Omental fat pad (tissue), 4 donors: ENCODE data around the gene AGBL1. TPM values are rescaled to one million over a fixed set of nuclear protein-coding genes. Genes with fewer than 3 reads are reported as not detected.
"Not testable (repeated sequence)": the region's sequence is repeated elsewhere in the genome, so short reads cannot be mapped to it uniquely, and the experiment has no call there.

ENCODE experiments used
- ATAC-seq: fragments of 150-250 bp; one replicate; pipeline ENCODE4 v1.9.1; 2016; ENCODE audit warnings: mild to moderate bottlenecking, moderate library complexity; ENCODE audit not compliant: low FRiP score
- DNase-seq: peaks from one replicate; pipeline ENCODE4 v3.0.0-alpha.2; 2019; ENCODE audit warnings: low spot score
- small RNA-seq: library from RNA; depleted of rRNA; stranded (forward); fragments of <200 nt; gene quantifications from one replicate; pipeline ENCODE3, GENCODE V24; 2016
- total RNA-seq, 4 donors: library from RNA; depleted of rRNA; stranded (reverse); fragments of >200 nt; gene quantifications; one replicate each; pipeline ENCODE4 v1.1.0, GENCODE V29; 2016
- TF ChIP-seq, protein P1 (sequence below), 3 donors: fragments of 450-650 bp; IDR thresholded peaks; one replicate each; pipeline ENCODE4 v1.5.1; 2016 to 2017; ENCODE audit warnings: antibody characterized with exemption in 3 of 3, mild to moderate bottlenecking in 3 of 3, moderate library complexity in 2 of 3

AGBL1 gene
- total RNA-seq, 4 donors from 2014 or later = not detected

DNA sequence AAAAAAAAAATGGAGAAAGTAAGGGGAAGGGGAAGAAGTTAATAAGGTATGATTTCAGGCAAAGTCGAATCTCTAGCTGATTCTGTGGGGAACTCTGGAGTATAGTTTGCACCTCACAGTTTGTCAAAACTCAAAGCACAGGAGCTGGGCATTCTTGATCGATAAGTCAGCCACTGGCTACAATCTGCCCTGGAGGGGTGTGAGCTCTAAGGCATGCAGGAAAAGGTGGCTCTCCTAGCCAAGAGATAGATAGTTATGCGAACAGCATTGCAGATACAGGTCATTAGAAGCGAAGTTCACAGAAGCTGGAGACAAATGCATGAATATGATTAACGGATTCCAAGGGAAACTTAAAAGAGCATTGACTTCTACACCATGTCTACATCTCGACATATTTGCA is 952.6 kb downstream of the AGBL1 start:
- ATAC-seq = no peak
- no peak for DNase-seq
- TF ChIP-seq, protein P1, sequence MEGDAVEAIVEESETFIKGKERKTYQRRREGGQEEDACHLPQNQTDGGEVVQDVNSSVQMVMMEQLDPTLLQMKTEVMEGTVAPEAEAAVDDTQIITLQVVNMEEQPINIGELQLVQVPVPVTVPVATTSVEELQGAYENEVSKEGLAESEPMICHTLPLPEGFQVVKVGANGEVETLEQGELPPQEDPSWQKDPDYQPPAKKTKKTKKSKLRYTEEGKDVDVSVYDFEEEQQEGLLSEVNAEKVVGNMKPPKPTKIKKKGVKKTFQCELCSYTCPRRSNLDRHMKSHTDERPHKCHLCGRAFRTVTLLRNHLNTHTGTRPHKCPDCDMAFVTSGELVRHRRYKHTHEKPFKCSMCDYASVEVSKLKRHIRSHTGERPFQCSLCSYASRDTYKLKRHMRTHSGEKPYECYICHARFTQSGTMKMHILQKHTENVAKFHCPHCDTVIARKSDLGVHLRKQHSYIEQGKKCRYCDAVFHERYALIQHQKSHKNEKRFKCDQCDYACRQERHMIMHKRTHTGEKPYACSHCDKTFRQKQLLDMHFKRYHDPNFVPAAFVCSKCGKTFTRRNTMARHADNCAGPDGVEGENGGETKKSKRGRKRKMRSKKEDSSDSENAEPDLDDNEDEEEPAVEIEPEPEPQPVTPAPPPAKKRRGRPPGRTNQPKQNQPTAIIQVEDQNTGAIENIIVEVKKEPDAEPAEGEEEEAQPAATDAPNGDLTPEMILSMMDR (IDR thresholded peaks at IDR 0.05) = no peak

DNA sequence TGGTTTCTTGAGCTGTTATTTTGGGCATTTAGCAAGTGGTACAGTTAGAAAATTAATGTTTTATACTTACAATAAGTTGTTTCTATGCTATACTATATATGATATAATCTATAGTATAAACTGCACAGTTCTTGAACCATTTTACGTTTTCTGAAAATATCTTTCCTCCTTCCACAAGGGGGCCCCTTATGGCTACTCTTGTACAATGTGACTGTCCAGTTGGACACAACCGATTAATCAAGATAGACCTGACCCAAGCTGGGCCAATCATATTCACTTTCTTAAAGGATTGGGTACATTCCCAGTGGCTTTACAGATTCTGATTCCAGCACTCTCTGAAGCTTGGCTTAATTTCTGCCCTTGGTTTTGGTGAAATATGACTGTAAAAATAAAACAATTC is 953.4 kb downstream of the AGBL1 start:
- ATAC-seq (no peak), DNase-seq (no peak)
- TF ChIP-seq, protein P1 (IDR thresholded peaks at IDR 0.05) = no peak

DNA sequence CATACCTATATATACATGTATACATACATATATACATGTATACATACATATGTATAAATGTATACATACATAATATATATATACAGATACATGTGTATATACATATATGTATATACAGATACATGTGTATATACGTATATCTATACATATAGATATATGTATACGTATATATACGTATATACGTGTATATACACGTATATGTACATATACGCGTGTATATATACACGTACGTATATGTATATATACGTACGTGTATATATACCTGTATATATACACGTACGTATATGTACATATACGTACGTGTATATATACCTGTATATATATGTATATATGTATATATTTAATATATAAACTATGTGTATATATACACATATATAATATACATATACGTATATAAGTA is 955.2 kb downstream of the AGBL1 start:
- no peak for ATAC-seq
- no peak for DNase-seq
- TF ChIP-seq, protein P1 (IDR thresholded peaks at IDR 0.05) = no peak

DNA sequence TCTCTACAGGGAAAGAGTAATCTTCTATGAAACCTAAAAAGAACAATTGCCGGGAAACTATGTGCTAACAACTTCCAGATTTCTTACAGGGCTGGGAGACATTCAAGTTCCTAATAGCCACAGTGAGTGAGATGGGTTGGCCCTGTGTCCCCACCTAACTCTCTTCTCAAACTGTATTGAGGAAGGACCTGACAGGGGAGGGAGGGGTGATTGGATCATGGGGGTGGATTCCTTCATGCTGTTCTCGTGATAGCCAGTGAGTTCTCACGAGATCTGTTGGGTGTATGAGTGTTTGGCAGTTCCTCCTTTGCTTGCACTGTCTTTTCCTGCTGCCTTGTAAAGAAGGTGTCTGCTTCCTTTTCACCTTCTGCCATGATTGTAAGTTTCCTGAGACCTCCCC is 958.7 kb downstream of the AGBL1 start:
- TF ChIP-seq, protein P1 (IDR thresholded peaks at IDR 0.05) = no peak
- DNase-seq = no peak
- ATAC-seq = no peak

DNA sequence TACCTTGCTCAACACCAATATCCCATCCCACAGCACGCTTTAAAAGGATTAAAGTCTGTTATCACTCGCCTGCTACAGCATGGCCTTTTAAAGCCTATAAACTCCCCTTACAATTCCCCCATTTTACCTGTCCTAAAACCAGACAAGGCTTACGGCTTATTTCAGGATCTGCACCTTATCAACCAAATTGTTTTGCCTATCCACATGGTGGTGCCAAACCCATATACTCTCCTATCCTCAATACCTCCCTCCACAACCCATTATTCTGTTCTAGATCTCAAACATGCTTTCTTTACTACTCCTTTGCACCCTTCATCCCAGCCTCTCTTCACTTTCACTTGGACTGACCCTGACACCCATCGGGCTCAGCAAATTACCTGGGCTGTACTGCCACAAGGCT is 962.9 kb downstream of the AGBL1 start:
- not testable (repeated sequence) for ATAC-seq

DNA sequence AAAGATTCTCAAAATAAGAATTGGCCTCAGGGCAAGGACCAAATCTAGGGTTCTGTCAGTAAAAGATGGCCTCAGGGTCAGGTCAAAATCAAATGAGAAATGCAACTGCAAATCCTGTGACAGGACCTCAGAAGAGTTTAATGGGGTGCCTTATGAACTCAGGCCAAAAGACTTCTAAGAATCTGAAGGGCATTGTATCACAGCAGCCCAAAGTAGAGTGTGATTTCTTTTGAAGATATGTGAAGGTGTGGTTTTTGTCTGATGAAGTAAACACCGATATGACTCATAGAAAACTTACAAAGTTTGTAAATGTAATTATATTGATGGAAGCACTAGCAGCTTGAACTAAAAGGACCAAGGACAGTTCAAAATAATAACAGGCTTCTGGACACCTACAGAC is 966.1 kb downstream of the AGBL1 start:
- TF ChIP-seq, protein P1 (IDR thresholded peaks at IDR 0.05) = no peak
- DNase-seq = no peak
- ATAC-seq = no peak

More for the DNA sequence above, 962.9 kb downstream of the AGBL1 start:
- not testable (repeated sequence) for DNase-seq

DNA sequence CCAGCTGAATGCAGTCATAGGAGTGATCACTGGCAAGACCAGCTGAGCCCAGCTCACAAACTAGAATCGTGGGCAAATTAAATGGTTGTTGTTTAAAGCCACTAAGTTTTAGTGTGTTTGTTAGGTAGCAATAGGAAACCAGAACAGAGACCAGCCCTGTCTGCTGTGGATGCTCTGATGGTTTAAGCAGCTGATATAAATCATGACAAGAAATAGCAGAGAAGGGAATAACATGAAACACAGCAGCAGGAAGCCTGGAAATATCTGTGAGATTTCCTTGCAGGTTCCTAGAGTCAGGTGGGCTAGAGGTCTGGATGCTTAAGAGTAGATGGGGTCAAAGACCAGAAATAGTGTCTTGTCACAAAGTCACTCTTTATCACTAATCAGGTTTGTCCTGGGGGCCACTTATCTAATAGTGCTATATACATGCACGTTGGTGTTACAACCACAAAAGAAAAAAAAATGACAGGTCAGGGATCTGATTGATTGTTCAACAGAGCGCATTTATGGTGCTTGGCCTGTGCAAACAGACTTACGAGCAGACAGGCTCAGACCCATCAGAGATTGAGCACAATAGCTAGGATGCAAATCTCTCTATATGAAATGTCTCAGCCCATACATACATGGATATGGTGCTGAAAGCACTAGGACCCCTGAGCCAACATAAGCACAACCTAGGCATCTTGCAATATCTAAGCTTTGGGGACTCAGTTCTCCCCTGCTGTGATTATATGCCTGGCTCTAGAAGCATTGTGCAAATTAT is 967.7 kb downstream of the AGBL1 start:
- no peak for ATAC-seq

More for the DNA sequence above, 967.7 kb downstream of the AGBL1 start:
- TF ChIP-seq, protein P1 (IDR thresholded peaks at IDR 0.05) = no peak
- DNase-seq = no peak

Small RNA genes lying within 50 kb of the gene (small RNA-seq; reads per million reads assigned to genes)
- gene RF00284 (not detected), gene RNA5SP400 (not detected)
